Progenitor cell of endocrine pancreas (in vitro differentiated cells): Measurements from ENCODE around the gene PLA2G4F. TPM values are rescaled to one million over a fixed set of nuclear protein-coding genes. Genes with fewer than 3 reads are reported as not detected.

Source experiments
- DNase-seq: peaks from one replicate; pipeline ENCODE4 v3.0.0; 2021; ENCODE audit warnings: low spot score; ENCODE audit not compliant: unreplicated experiment
- H3K27ac Mint-ChIP-seq: 2 replicates; pipeline ENCODE4 v1.8.0; 2021; ENCODE audit warnings: mild to moderate bottlenecking, moderate library complexity, mixed read lengths
- H3K27me3 Mint-ChIP-seq: 2 replicates; pipeline ENCODE4 v1.8.0; 2021; ENCODE audit warnings: mixed read lengths
- H3K36me3 Mint-ChIP-seq: 2 replicates; pipeline ENCODE4 v1.8.0; 2022; ENCODE audit warnings: mixed read lengths; ENCODE audit not compliant: insufficient read depth
- H3K4me1 Mint-ChIP-seq: 2 replicates; pipeline ENCODE4 v1.8.0; 2021; ENCODE audit warnings: low read depth, mixed read lengths
- H3K4me3 Mint-ChIP-seq: 2 replicates; pipeline ENCODE4 v1.8.0; 2021; ENCODE audit warnings: low read depth, mild to moderate bottlenecking, moderate library complexity, mixed read lengths
- H3K9me3 Mint-ChIP-seq: 2 replicates; pipeline ENCODE4 v1.8.0; 2021; ENCODE audit warnings: low read depth, mixed read lengths
- CTCF ChIP-seq: fragments of 200-600 bp; sonication (generic); IDR thresholded peaks from one replicate; pipeline ENCODE4 v1.5.0; 2021; ENCODE audit warnings: antibody characterized with exemption, mild to moderate bottlenecking; ENCODE audit not compliant: unreplicated experiment
- total RNA-seq: library from RNA; stranded (reverse); gene quantifications from 2 replicates; pipeline ENCODE4 v1.2.1, GENCODE V29; 2021

Gene PLA2G4F
- total RNA-seq, 1 donor from 2014 or later = 0.60 TPM

DNA sequence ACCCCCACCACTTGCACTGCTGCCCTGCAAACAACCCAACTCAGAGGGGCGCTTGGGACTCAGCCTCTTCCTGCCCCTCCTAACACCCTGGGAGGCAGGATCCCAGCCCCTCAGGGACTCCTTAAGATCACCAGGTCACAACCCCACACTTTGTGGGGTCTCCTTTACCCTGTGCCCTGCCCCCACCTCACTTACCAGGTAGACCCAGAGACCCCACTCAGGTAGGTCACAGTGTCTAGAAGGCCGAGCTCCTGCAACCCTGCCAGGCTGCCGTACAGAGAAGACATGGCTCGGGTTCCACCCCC, 9.1 kb downstream of the PLA2G4F start:
- H3K4me3 Mint-ChIP-seq = no peak overlapping the region
- TF ChIP-seq CTCF = no peak
- H3K9me3 Mint-ChIP-seq = no peaks in the 10 kb centered on the region
- peaks cover 4% of the 10 kb centered on the region for H3K4me1 Mint-ChIP-seq
- DNase-seq = no peak
- H3K27me3 Mint-ChIP-seq = peaks cover 4% of the 10 kb centered on the region
- H3K27ac Mint-ChIP-seq = no peak overlapping the region
- H3K36me3 Mint-ChIP-seq = no peaks in the 10 kb centered on the region

GRCh38 chr15:42146551-42147430, 9.6 kb downstream of the PLA2G4F start:
- Mint-ChIP-seq H3K27me3 (peaks cover 4% of the 10 kb centered on the region), H3K4me3 (no peak overlapping the region), H3K36me3 (no peaks in the 10 kb centered on the region), H3K9me3 (no peaks in the 10 kb centered on the region), H3K4me1 (peaks cover 4% of the 10 kb centered on the region), H3K27ac (no peak overlapping the region)
- DNase-seq = no peak
- no peak for TF ChIP-seq CTCF

- peaks cover 4% of the 10 kb centered on the region for H3K27me3 Mint-ChIP-seq
- H3K4me1 Mint-ChIP-seq = peaks cover 4% of the 10 kb centered on the region
- no peaks in the 10 kb centered on the region for H3K36me3 Mint-ChIP-seq
- TF ChIP-seq CTCF = no peak
- H3K4me3 Mint-ChIP-seq = no peak overlapping the region
- H3K27ac Mint-ChIP-seq = no peak overlapping the region
- H3K9me3 Mint-ChIP-seq = no peaks in the 10 kb centered on the region
- DNase-seq = no peak
These were observed 10.6 kb downstream of the PLA2G4F start for GRCh38 chr15:42145546-42146455.

DNA sequence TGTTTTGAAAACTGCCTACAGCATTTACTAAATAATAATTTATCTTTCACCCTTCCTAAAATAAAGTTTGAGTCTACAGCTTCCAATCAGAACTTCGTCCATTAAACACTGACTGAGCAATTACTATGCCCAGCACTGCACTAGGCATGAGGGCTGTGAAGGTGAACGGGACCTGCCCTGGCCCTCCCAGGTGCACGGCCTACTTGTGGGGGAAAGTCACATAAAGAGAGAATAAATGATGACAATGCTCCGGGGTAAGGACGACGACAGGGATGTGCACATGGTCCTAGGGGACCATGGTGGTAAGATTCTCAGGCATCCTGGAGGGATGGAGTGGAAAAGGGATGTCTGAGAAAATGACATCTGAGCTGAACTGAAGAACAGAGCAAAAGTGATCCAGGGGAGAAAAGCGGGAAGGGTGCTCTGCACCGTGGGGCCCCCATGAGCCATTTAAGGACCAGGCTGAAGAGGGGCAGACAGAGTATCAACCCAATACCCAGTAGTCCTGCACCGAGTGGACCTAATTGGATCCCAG, 11.5 kb downstream of the PLA2G4F start:
- Mint-ChIP-seq H3K4me3 (no peak overlapping the region), H3K36me3 (no peaks in the 10 kb centered on the region), H3K4me1 (peaks cover 4% of the 10 kb centered on the region), H3K27me3 (peaks cover 4% of the 10 kb centered on the region), H3K9me3 (no peaks in the 10 kb centered on the region), H3K27ac (no peak overlapping the region)
- no peak for DNase-seq
- TF ChIP-seq CTCF = no peak

GRCh38 chr15:42143866-42144625, 12.4 kb downstream of the PLA2G4F start:
- H3K4me3 Mint-ChIP-seq = no peak overlapping the region
- peaks cover 7% of the 10 kb centered on the region for H3K9me3 Mint-ChIP-seq
- no peak overlapping the region for H3K27ac Mint-ChIP-seq
- peaks cover 4% of the 10 kb centered on the region for H3K27me3 Mint-ChIP-seq
- DNase-seq = no peak
- peaks cover 4% of the 10 kb centered on the region for H3K4me1 Mint-ChIP-seq
- no peaks in the 10 kb centered on the region for H3K36me3 Mint-ChIP-seq
- no peak for TF ChIP-seq CTCF
